NCI-H446 treated with DMSO at 0.1 percent for 48 hours (cell line): ENCODE measurements around the gene STAC2.
"Not testable (repeated sequence)": the region's sequence is repeated elsewhere in the genome, so short reads cannot be mapped to it uniquely, and the experiment has no call there.

Source experiments
- DNase-seq: peaks from one replicate; lab custom pipeline; 2025; lab: John Stamatoyannopoulos, UW

The STAC2 gene

GRCh38 chr17:39225308-39225958 is at the start of gene STAC2:
TSS of gene STAC2 (minus strand) at chr17:39225945. CDS start at chr17:39225502, 443 bp downstream.
- no peak for DNase-seq

GRCh38 chr17:39271546-39271945 is 45.8 kb upstream of the STAC2 start:
- DNase-seq, result no peak

GRCh38 chr17:39270923-39271322 is 45.2 kb upstream of the STAC2 start:
- no peak for DNase-seq

- DNase-seq, result no peak
Observed at GRCh38 chr17:39264119-39264518, 38.4 kb upstream of the STAC2 start.

- DNase-seq, result no peak
Observed at GRCh38 chr17:39261286-39261685, 35.5 kb upstream of the STAC2 start.

- no peak for DNase-seq
Observed at GRCh38 chr17:39252788-39253460, 27.2 kb upstream of the STAC2 start.

GRCh38 chr17:39251997-39252396 is 26.3 kb upstream of the STAC2 start:
- no peak for DNase-seq

GRCh38 chr17:39250076-39250475 is 24.3 kb upstream of the STAC2 start:
- DNase-seq, result not testable (repeated sequence)

- DNase-seq, result no peak
Observed at GRCh38 chr17:39246274-39246673, 20.5 kb upstream of the STAC2 start.

- DNase-seq, result peak; percentile 18
Observed at GRCh38 chr17:39244600-39245570, 19.1 kb upstream of the STAC2 start.

- no peak for DNase-seq
Observed at GRCh38 chr17:39244016-39244599, 18.4 kb upstream of the STAC2 start.

GRCh38 chr17:39243155-39243554 is 17.4 kb upstream of the STAC2 start:
- no peak for DNase-seq

GRCh38 chr17:39240631-39241030 is 14.9 kb upstream of the STAC2 start:
- no peak for DNase-seq

GRCh38 chr17:39239640-39240314 is 14.0 kb upstream of the STAC2 start:
- no peak for DNase-seq

GRCh38 chr17:39238311-39238972 is 12.7 kb upstream of the STAC2 start:
- no peak for DNase-seq

- no peak for DNase-seq
Observed at GRCh38 chr17:39237586-39237985, 11.8 kb upstream of the STAC2 start.

GRCh38 chr17:39236981-39237441 is 11.3 kb upstream of the STAC2 start:
- no peak for DNase-seq

GRCh38 chr17:39236450-39236927 is 10.7 kb upstream of the STAC2 start:
- DNase-seq, result no peak

- peak; percentile 41 for DNase-seq
Observed at GRCh38 chr17:39235555-39236449, 10.1 kb upstream of the STAC2 start.
